CD4-positive, alpha-beta T cell (primary cell): Measurements from ENCODE around the gene WDR31. TPM values are rescaled to one million over a fixed set of nuclear protein-coding genes. Genes with fewer than 3 reads are reported as not detected.
"Not testable (repeated sequence)": the region's sequence is repeated elsewhere in the genome, so short reads cannot be mapped to it uniquely, and the experiment has no call there.

Source experiments
- ATAC-seq: fragments of 200-7000 bp; cut with Tn5 transposase; one replicate; pipeline ENCODE4 v1.10.0; 2022; ENCODE audit warnings: mild to moderate bottlenecking; ENCODE audit not compliant: poor library complexity
- CTCF ChIA-PET: fragments of 350-600 bp; sonication (Branson Sonifier 250); formaldehyde crosslinking; loops from one replicate; lab custom pipeline; 2021; ENCODE audit warnings: antibody characterized with exemption, inconsistent platforms; lab: Charles Lee
- POLR2A ChIA-PET: fragments of 350-600 bp; sonication (Branson Sonifier 250); formaldehyde crosslinking; loops from one replicate; lab custom pipeline; 2021; ENCODE audit warnings: antibody characterized with exemption, inconsistent platforms; lab: Charles Lee
- DNase-seq, 14 experiments: peaks; one replicate each; pipeline ENCODE4 v3.0.0-alpha.2; 2013 to 2020; ENCODE audit warnings: mixed read lengths in 2 of 14
- H3K27ac ChIP-seq, 2 donors: one replicate each; pipeline versions ENCODE4 v1.5.1 to v1.7.0; 2013; ENCODE audit warnings: low read length in 2 of 2, low read depth in 1 of 2, mild to moderate bottlenecking in 1 of 2
- H3K27me3 ChIP-seq, 2 experiments: 1 replicate in 1 of 2; 2 replicates in 1 of 2; pipeline versions ENCODE4 v1.6.1 to v1.7.0; 2013; ENCODE audit warnings: low read length in 2 of 2, control low read depth in 1 of 2, mild to moderate bottlenecking in 1 of 2, moderate library complexity in 1 of 2; ENCODE audit not compliant: insufficient read depth in 2 of 2, control insufficient read depth in 1 of 2
- H3K36me3 ChIP-seq: one replicate; pipeline ENCODE4 v1.6.1; 2013; ENCODE audit warnings: low read length, control low read depth; ENCODE audit not compliant: insufficient read depth
- H3K4me1 ChIP-seq: one replicate; pipeline ENCODE4 v1.6.1; 2013; ENCODE audit warnings: low read length, control low read depth; ENCODE audit not compliant: insufficient read depth
- H3K4me3 ChIP-seq: one replicate; pipeline ENCODE4 v1.5.1; 2013; ENCODE audit warnings: mild to moderate bottlenecking, low read length, moderate library complexity
- H3K9me3 ChIP-seq, 2 experiments: 1 replicate in 1 of 2; 2 replicates in 1 of 2; pipeline versions ENCODE4 v1.6.1 to v1.7.0; 2013; ENCODE audit warnings: low read length in 2 of 2, mild to moderate bottlenecking in 2 of 2, control low read depth in 1 of 2, moderate library complexity in 1 of 2; ENCODE audit not compliant: control insufficient read depth in 1 of 2, insufficient read depth in 1 of 2
- H3K27ac Mint-ChIP-seq: one replicate; pipeline ENCODE4 v1.8.0; 2020; ENCODE audit warnings: mixed read lengths
- H3K27me3 Mint-ChIP-seq: one replicate; pipeline ENCODE4 v1.8.0; 2021; ENCODE audit warnings: mixed read lengths
- H3K36me3 Mint-ChIP-seq: one replicate; pipeline ENCODE4 v1.8.0; 2021; ENCODE audit warnings: low read depth, mixed read lengths
- H3K4me1 Mint-ChIP-seq: one replicate; pipeline ENCODE4 v1.8.0; 2021; ENCODE audit warnings: low read depth, mixed read lengths
- H3K4me3 Mint-ChIP-seq: one replicate; pipeline ENCODE4 v1.8.0; 2020; ENCODE audit warnings: mild to moderate bottlenecking, mixed read lengths
- H3K9me3 Mint-ChIP-seq: one replicate; pipeline ENCODE4 v1.8.0; 2020; ENCODE audit warnings: mixed read lengths
- CTCF ChIP-seq: fragments of 200-600 bp; IDR thresholded peaks from one replicate; pipeline ENCODE4 v1.8.0; 2022; ENCODE audit warnings: antibody characterized with exemption, mild to moderate bottlenecking
- intact Hi-C, 2 experiments: fragments of 100-400 bp; cut with DNase I in 1 of 2; cut with micrococcal nuclease in 1 of 2; formaldehyde crosslinking; loops; one replicate each; pipeline versions ENCODE4 v1.15.1 to v1.9.0; 2023 to 2025; cut with DNase I, micrococcal nuclease
- total RNA-seq, 174 experiments: library from RNA in 2 of 174; stranded (reverse) in 2 of 174; gene quantifications; one replicate each; pipeline ENCODE4 v1.2.3 and lab custom pipeline; 2021 to 2026

The WDR31 gene
- total RNA-seq, 2 experiments from 2014 or later, result 0.14 to 0.22 TPM

- intact Hi-C loops, result no loop called here
- Histone ChIP-seq H3K36me3 (peaks cover 8% of the 10 kb centered on the region), H3K27ac (no peak overlapping the region), H3K27me3 (no peaks in the 10 kb centered on the region), H3K4me1 (no peaks in the 10 kb centered on the region), H3K4me3 (no peak overlapping the region), H3K9me3 (no peaks in the 10 kb centered on the region)
- no peak for TF ChIP-seq CTCF
- Mint-ChIP-seq H3K27me3 (no peaks in the 10 kb centered on the region), H3K4me1 (no peaks in the 10 kb centered on the region), H3K4me3 (no peak overlapping the region), H3K27ac (no peak overlapping the region), H3K36me3 (peaks cover 9% of the 10 kb centered on the region), H3K9me3 (no peaks in the 10 kb centered on the region)
- ChIA-PET POLR2A (no interaction called here), CTCF (no interaction called here)
- no peak for DNase-seq
- ATAC-seq, result no peak
These were observed 28.4 kb upstream of the WDR31 start for GRCh38 chr9:113368348-113368981.

GRCh38 chr9:113365652-113366051, 25.6 kb upstream of the WDR31 start:
- DNase-seq, H3K27me3 Mint-ChIP-seq, H3K4me1 Mint-ChIP-seq, intact Hi-C loops, H3K4me3 ChIP-seq, H3K4me3 Mint-ChIP-seq, H3K9me3 Mint-ChIP-seq, H3K27ac ChIP-seq, H3K27me3 ChIP-seq, H3K36me3 Mint-ChIP-seq, ATAC-seq, H3K27ac Mint-ChIP-seq, H3K36me3 ChIP-seq, POLR2A ChIA-PET, H3K9me3 ChIP-seq, H3K4me1 ChIP-seq: not testable (repeated sequence)
- CTCF ChIA-PET, result interaction anchor here (0.9 kb wide), 1 partner anchor 36 kb away, joined by 3 read pairs; the partner anchor contains the start of gene ALAD

GRCh38 chr9:113364951-113365350, 24.9 kb upstream of the WDR31 start:
- ATAC-seq (no peak), DNase-seq (no peak)
- Histone ChIP-seq H3K36me3 (no peaks in the 10 kb centered on the region), H3K27me3 (no peaks in the 10 kb centered on the region), H3K27ac (no peak overlapping the region), H3K9me3 (no peaks in the 10 kb centered on the region), H3K4me3 (no peak overlapping the region), H3K4me1 (no peaks in the 10 kb centered on the region)
- Mint-ChIP-seq H3K27ac (no peak overlapping the region), H3K4me1 (no peaks in the 10 kb centered on the region), H3K27me3 (peaks cover 4% of the 10 kb centered on the region), H3K9me3 (no peaks in the 10 kb centered on the region), H3K4me3 (no peak overlapping the region), H3K36me3 (no peaks in the 10 kb centered on the region)
- intact Hi-C loops, result no loop called here
- ChIA-PET CTCF (interaction anchor here (0.7 to 1.0 kb wide), 3 partner anchors 29 to 1729 kb away, joined by 3 read pairs; partner anchors contain the start of gene ALAD), POLR2A (no interaction called here)
- TF ChIP-seq CTCF, result no peak

GRCh38 chr9:113363336-113363735, 23.3 kb upstream of the WDR31 start:
- no peak overlapping the region for H3K27ac ChIP-seq
- ChIA-PET CTCF (no interaction called here), POLR2A (no interaction called here)
- H3K4me1 ChIP-seq, result no peaks in the 10 kb centered on the region
- H3K27ac Mint-ChIP-seq, result no peak overlapping the region
- H3K4me1 Mint-ChIP-seq, result no peaks in the 10 kb centered on the region
- no peaks in the 10 kb centered on the region for H3K36me3 ChIP-seq
- no peaks in the 10 kb centered on the region for H3K9me3 ChIP-seq
- ATAC-seq (no peak), DNase-seq (no peak)
- TF ChIP-seq CTCF, result no peak
- intact Hi-C loops, result no loop called here
- H3K27me3 ChIP-seq, result no peaks in the 10 kb centered on the region
- H3K36me3 Mint-ChIP-seq, result no peaks in the 10 kb centered on the region
- no peak overlapping the region for H3K4me3 Mint-ChIP-seq
- no peaks in the 10 kb centered on the region for H3K9me3 Mint-ChIP-seq
- no peak overlapping the region for H3K4me3 ChIP-seq
- peaks cover 4% of the 10 kb centered on the region for H3K27me3 Mint-ChIP-seq
